GM21515 (cell line): ENCODE measurements around the gene TXNRD2.
"Not testable (repeated sequence)": the region's sequence is repeated elsewhere in the genome, so short reads cannot be mapped to it uniquely, and the experiment has no call there.

Source experiments
- ATAC-seq: cut with Tn5 transposase; IDR thresholded peaks from one replicate; pipeline ENCODE4 v1.9.1; 2021; ENCODE audit not compliant: unreplicated experiment

TXNRD2 gene

GRCh38 chr22:19928207-19928606 is 13.4 kb downstream of the TXNRD2 start:
- no peak for ATAC-seq

GRCh38 chr22:19927696-19928095 is 13.9 kb downstream of the TXNRD2 start:
- no peak for ATAC-seq

GRCh38 chr22:19926028-19926427 is 15.6 kb downstream of the TXNRD2 start:
- ATAC-seq = not testable (repeated sequence)

- no peak for ATAC-seq
These were observed 17.6 kb downstream of the TXNRD2 start for GRCh38 chr22:19923914-19924513.

- no peak for ATAC-seq
These were observed 20.0 kb downstream of the TXNRD2 start for GRCh38 chr22:19921544-19922081.

GRCh38 chr22:19919701-19920363 is 21.8 kb downstream of the TXNRD2 start:
- no peak for ATAC-seq

GRCh38 chr22:19918332-19919106 is 23.1 kb downstream of the TXNRD2 start:
- no peak for ATAC-seq

GRCh38 chr22:19917389-19918138 is 24.1 kb downstream of the TXNRD2 start:
- no peak for ATAC-seq

GRCh38 chr22:19916941-19917340 is 24.7 kb downstream of the TXNRD2 start:
- ATAC-seq = no peak

- no peak for ATAC-seq
These were observed 25.6 kb downstream of the TXNRD2 start for GRCh38 chr22:19916006-19916405.

GRCh38 chr22:19915287-19915954 is 26.2 kb downstream of the TXNRD2 start:
- no peak for ATAC-seq

GRCh38 chr22:19914201-19914943 is 27.2 kb downstream of the TXNRD2 start:
- ATAC-seq = no peak

- ATAC-seq = no peak
These were observed 28.2 kb downstream of the TXNRD2 start for GRCh38 chr22:19913337-19913936.

- ATAC-seq = no peak
These were observed 29.2 kb downstream of the TXNRD2 start for GRCh38 chr22:19912271-19912999.

GRCh38 chr22:19911540-19912270 is 29.9 kb downstream of the TXNRD2 start:
- no peak for ATAC-seq

- ATAC-seq = no peak
These were observed 31.4 kb downstream of the TXNRD2 start for GRCh38 chr22:19910180-19910744.

GRCh38 chr22:19909350-19910179 is 32.1 kb downstream of the TXNRD2 start:
- ATAC-seq = no peak
